Measurements from ENCODE around the gene TNNC1.
A peak's percentile ranks its signal among the peaks of the same experiment; 100 is the strongest.

Gene TNNC1

DNA sequence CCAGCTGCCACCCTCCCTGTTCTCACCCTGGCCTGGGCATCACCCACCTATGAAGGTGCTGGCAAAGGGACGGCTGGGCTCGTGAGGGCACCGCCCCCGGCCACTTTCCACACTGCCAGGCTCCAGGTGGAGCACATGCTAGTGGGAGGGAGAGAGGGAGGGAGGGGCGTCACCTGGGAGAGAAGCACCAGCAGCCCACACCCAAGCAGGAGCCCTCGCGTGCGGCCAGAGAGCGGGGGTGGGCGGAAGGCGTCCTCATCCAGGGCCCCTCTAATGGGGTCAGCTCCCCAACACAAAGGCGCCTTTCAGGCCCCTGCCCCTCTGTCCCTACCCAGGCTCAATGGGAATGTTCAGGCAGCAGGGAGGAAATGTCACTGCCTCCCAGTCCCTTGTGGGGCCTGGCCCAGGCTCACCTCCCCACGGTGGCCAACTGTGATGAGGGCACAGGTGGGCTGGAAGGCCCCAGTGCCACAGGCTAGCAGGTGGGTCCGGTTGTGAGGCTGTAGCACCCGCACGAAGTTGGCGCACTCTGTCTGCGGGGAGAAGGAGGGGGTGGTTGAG lies 12.0 kb downstream of the TNNC1 start:
- peak; percentile 21 for DNase-seq

DNA sequence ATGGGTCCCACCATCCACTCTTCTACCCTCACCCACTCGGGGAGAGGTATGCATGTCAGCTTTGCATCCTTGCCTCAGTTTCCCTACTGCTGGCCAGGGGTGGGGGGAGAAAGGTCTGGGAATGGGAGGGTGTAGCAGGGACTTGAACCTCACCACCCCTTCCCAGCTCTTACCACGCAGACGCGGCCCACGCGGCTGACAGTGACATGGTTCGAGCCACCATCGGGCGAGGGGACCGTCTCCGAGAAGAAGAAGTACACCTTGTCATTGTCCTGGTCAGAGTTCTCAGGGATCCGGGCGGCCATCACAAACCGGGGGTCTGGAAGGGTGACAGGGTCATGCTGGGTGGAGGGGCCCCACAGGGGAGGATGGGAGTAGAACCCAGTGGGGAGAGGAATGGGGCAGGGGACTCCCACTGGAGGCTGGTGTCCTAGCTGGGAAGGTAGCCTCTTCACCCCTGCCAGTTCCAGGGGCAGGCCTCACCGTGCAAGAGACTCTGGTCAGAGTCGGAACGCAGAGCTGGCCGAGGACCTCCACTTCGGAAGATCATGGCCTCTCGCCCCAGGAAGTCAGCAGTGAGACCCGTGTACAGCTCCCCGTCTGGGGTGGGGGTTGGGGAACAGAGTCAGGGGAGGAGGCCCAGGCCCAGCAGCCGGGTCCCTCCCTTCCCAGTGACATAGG lies 12.6 kb downstream of the TNNC1 start:
- DNase-seq, result no peak

DNA sequence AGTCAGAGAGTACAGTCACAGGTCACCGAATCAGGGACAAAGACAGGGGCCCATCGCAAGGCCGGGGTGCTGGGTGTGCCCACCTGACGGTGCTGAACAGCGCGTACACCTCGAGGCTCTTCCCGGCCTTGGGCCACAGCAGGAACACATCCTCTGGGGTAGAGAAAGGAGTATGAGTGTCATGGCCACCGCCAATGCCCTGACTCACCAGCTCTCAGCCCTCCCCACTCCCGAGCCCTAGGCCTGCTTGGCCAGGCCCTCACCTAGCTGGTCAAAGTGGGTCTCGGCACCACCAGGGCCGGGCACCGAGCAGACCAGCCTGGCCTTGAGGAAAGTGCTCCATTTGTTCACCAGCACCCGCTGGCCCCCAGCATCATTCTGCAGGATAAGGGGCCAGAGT lies 13.2 kb downstream of the TNNC1 start:
- DNase-seq, result no peak

DNA sequence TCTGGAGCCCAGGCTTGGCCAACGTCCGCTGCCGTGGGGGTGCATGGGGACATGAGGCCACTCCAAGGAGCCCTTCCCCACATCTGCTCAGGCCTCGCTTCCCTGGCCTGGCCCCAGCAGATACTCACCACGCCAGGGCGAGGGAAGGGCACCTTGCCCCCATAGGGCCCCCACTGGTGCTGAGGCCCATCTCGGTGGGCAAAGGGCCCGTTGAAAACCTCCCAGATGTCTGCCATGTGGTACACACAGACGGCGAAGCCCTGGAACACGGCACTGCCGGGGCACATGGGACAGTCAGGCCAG lies 13.6 kb downstream of the TNNC1 start:
- no peak for DNase-seq

DNA sequence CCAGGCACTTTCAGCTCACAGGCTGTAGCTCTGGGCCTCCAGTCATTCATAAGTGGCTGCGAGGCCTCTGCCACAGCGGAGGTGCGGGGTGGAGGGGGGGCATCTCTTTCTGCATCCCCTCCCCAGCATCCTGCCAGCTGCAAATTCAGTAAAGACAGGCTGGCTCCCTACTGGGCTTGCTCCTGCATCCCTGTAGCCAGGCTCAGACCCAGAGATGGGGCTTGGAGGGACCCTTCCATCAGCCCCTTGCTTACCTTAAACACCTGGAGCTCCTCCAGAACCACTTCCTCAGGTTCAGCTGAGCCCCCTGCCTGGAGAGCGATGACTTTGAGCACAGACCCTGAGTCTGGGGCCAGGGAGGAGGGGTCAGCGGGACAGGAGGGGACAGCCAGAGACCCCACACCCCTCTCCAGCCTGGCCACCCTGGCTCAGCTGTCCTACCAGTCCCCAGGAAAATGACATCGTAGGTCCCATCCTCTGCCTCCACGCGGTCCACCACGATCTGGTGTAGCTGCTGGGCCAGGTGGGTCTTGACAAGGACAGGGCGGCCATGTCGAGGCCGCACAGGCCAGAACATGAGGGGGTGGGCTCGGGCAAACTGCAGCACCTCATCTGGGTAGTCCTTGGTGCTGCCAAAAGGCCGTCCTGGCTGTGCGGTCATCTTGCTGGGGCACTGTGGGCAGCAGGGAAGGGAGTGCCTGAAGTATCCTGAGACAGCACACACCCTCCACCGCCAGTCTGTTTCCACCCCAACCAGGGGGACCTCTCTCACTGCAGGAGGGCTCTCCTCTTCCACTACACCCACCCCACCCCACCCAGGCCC lies 14.2 kb downstream of the TNNC1 start:
- DNase-seq, result no peak

DNA sequence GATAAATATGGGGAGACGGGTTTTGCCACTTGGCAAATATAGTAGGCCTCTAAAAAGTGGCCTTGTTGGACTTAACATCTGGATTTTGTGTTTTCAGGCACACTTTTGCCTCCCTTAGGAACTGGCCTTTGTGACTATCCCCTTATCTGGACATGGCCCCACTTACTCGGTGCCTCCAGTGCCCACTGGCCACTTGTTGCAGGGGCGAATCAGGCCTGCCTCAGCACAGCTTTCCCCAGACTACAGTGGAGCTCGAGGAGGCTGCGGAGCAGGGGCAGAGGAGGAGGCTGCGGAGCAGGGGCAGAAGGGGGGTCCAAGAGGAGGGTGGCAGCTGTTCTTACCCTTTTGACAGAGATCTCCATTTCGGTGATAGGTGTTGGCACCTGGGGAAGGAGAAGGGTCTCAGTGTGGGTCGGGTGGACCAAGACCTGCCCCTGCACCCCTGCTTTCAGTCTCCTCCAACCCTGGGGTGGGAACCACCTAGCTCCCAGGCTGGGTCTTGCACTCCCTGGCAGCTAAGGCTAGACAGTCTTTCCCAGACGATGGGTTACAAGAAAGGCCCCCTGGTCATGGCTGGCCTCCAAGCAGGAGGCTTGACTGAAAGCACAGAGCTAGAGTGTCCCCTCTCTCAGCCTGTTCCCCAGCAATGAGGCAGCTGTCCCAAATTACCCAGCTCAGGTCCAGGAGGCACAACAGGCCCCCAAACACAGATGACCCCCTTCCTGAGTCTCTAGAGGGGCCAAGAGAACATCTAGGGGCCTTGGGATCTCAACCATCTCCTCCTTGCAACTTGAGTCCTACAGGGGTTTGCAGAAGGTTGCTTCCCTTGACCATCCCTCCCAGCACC lies 15.0 kb downstream of the TNNC1 start:
- DNase-seq, result no peak

DNA sequence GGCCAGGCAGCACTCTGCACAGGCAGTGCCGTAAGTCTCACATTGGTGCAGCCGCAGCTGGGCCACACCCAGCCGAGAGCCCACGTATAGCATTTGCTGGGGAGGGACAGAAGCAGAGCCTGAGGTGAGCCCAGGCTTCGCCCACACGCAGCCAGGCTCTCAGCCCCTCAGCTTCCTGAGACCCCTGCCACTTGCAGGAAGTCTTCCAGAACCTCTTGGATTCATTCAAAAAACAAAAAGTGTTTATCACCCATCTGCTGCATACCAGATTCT lies 15.8 kb downstream of the TNNC1 start:
- no peak for DNase-seq

DNA sequence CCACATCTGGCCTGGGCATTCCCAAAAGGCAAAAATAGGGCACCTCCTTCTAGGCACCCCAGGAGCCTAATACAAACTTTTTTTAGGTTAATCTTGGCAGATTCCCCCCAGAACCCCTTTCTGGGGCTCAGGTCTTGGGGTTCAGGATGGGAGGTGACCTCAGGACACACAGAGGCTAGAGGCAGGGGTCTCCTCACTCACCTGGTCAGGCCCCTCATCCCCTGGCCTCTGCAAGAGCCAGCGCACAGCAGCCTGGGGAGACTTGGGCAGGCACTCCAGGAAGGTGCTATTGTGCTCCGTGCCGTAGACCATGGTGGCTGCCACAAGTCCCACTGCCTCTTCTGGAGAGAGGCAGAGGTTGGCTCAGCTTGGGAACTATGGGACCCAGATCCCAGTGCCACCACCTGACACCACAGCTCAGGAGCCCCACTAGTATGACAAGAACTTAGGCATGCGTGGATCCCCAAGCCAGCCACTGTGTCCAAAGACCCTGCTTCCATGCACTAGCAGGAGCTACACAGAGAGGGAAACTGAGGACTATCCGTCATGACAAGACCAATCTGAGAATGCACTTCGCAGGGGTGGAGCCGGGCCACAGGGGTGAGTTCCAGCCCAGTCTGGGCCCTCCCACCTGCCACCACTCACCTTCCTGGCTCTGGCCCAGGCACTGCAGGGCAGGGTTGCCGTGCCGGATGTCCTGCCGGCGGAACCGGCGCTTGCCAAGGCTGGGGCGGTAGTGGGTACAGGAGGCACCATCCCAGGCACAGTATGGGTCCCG lies 16.3 kb downstream of the TNNC1 start:
- DNase-seq, result no peak

DNA sequence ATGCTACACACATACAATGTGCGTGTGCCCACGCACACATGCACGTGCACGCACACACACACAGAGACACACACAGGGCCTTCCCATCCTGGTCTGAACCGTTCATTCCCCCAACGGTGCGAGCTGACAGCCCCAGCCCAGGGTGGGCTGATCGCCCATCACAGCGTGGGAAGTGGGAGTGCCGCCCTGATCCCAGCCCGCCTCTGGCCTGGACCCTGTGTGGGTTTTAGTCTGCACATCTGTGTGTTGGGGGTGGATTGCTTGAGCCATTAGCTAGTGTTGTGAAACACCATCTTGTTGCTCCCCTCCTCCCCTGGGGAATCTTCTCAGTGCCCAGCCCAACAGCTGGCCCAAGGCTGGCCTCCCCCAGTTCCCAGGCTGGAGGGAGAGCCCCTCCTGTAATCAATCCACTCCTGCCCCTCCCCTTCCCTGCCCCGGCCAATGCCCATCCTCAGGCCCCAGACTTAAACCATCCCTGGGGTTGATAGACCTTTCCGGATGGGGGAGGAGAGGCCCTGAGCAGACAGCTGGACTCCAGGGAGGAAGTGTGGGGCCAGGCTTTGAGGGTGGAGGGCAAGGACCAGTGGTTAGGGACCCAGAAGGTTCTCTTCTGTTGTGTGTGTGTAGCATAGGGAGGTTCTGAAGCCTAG lies 17.2 kb downstream of the TNNC1 start:
- DNase-seq, result peak; percentile 54

DNA sequence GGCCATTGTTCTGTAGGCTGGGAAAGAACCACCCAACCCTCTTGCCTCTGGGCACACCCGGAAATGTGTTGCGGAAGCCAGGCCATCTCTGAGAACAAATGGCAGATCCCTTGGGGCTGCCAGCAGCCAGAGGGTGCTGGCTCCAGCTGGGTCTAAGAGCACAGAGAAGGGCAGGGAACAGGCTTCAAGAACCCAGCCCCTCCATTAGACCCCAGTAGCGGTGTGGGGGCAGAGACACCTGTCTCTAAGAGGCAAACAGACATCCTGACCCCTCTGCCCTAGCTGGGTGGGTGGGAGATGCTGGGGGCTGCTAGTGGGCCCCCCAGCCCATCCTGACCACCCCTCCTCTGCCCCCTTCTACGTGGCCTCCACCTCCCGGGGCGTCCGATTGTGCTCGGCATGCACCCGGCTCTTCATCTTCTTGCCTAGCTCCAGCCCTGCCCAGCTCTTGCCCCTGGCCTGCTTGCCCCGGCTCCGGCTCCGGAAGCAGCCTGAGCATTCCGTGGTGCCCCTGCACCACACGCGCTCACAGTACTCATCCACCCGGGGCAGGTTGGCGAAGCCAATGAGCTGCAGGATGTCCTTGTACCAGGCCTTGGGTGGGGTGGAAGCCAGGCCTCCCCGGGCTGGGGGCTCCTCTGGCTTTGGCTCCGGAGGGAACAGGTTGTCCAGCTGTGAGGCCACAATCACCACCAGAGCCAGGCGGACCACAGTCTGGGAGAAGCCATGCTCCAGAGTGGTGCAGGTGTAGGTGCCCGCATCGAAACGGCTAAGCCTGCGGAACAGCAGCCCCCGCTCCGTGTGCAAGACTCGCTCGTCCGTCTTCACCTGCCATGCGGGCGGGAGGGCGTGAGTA lies 18.4 kb downstream of the TNNC1 start:
- no peak for DNase-seq

DNA sequence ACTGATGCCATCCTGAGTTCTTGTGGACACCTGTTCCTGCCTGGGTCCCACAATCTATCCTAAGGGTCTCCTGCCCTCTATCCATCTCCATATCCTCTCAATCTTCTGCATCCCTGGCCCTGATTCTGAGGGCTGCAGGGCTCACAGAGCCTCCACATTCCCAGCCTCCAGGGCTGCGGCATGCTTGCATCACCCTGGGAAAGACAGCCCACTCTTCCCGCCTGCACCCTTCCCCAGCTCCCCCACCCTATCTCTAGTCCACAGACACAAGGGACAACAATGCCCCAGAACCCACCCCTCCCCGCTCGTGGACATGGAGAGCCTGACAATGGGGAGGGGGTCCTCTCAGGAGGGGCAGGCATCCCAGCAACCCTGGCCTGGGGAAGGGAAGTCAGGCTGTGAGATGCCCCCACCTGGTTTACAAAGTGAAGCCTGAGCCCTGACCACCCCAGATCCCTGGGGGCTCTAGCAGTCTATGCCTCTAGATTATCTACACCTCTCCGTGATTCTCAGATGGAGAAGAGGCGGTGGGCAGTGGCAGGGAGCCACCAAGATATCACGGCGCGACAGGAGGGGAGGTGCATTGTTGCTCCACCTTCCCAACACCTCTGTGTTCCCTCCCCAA lies 19.2 kb downstream of the TNNC1 start:
- no peak for DNase-seq

DNA sequence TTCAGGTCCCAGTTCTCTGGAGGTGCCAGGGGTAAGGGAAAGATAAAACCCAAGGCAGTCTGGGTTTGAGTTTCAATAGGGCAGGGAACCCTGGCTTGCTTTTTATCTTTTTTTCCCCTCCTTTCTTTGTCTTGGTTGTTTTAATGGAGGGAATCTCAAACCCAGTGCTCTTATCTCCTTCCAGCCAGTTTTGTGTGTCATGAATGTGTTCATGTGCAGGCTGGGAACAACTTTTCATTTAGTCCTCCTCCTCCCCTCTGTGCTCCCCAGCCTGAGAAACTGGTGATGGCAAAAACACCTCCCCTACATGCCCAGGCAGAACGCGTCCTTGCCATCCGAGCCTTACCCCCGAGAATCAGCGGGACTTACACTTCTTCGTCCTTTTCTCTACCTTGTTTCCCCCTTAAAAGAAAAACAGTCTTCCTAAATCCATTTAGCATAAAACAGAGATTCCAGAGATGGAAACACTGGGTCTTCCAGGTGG lies 19.8 kb downstream of the TNNC1 start:
- no peak for DNase-seq

DNA sequence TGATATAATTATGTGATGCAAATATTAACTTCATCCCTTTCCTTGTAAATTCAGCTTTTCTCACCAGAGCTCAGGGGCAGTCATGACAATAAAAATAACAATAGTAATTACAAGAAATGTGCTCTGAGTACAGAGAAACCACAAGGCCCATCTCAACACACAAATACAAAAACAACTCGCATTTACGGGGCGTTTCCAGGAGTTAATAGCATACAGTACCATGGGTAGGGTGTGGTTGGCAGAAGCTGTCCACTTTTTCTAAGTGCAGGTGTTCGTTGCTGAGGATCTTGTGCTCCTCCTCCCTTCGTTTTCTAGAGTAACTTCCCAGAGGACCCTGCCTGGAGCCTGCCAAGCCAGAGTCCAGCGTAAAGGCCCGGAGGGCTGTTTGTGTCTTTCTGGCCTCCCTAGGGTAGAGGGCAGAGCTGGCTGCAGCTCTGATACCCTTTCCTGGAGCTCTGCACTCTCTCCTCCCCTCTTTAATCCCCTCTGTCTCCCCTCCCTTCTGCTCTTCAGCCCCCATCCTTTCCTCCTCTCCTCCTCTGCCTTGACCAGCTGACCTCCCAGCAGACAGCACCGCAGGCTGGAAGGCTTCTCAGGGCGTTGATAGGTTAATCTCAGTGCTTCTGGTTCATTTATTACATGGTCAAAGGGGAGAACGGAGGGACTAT lies 20.4 kb downstream of the TNNC1 start:
- DNase-seq, result peak; percentile 63

DNA sequence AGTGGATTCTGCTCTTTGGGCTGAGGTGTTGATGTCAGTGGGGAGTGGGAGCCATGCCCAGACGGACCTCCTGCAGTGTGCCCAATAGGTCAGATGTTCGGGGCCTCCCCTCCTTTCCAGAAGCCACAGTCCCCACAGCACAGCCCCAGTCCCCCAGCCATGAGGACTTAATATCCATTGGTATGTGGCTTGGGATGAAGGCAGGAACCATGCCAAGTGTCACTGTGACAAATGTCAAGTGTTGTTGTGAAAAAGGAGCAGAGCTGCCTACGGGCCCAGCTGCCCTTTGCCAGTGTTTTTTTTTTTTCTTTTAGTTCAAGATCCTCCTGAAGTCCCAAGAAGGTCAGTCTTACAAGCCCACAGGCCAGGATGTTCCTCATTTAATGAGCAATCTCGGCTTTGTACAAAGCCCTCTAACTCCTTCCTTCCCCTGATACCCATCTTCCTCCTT lies 21.1 kb downstream of the TNNC1 start:
- no peak for DNase-seq

DNA sequence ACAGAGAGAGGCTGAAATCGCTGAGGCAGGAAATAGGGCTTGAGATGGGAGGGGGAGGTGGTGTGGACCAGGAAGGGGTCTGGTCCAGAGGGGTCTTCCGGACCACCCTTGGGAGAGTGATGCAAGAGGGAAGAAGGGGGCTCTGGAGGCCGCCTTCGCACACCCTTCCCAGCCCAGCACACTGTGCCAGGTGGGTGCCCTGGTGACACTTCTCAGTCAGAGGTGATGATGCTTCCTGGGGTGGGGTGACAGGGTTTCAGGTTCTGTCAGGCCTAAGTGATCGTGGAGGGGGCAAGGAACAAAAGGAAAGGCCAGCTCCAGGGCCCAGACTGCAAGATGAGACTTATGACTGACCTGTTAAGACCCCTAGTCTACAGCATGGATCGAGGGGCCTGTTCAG lies 21.6 kb downstream of the TNNC1 start:
- DNase-seq, result no peak

DNA sequence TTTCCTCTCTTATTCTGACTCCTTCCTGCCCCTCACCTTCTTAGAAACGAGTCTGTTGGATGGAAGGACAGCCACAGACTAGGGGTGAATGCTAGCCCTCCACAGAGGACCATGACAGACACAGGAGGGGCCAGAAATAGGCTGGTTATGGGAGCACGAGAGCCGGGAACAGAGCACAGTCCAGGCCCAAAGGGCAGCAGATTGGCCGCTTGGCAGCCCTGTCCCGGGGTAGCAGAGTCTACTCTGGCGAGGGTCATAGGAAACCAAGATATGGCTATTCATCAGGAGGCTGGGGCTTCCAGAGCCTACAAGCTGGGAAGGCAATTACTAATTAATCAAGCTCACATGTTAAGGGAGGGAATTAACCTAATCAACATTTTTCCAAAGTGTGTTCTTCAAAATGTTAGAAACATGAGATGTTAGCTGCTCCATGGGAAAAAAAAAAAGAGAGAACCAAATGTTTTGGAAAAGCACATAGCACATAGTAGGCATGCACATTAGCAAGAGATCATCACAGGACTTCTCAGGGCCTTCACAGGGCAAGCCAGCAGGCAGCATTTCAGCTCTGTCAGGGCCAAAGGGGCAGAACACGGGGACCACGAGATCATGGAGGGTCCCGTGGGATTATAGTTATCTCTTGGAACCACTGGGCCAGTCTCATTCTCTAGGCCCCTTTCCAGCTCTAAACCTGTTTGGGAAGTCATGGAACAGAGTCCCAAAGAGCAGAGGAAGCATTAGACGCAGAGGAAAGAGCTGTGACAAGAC lies 22.2 kb downstream of the TNNC1 start:
- DNase-seq, result no peak

DNA sequence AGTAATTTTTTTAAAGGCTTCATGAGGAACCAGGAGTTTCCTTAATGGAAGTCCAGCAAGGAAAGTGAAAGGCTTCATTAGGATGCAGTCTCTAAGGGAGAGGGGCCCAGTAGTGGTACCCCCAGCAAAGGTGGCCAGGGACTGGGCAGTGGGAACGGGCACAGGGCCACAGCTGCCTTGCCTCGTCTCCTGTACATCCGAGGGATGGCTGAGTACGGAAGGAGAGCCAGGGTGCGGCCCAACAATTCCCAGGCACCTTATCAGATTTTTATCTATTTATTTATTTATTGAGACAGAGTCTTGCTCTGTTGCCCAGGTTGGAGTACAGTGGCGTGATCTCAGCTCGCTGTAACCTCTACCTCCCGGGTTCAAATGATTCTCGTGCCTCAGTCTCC lies 23.4 kb downstream of the TNNC1 start:
- DNase-seq, result no peak

DNA sequence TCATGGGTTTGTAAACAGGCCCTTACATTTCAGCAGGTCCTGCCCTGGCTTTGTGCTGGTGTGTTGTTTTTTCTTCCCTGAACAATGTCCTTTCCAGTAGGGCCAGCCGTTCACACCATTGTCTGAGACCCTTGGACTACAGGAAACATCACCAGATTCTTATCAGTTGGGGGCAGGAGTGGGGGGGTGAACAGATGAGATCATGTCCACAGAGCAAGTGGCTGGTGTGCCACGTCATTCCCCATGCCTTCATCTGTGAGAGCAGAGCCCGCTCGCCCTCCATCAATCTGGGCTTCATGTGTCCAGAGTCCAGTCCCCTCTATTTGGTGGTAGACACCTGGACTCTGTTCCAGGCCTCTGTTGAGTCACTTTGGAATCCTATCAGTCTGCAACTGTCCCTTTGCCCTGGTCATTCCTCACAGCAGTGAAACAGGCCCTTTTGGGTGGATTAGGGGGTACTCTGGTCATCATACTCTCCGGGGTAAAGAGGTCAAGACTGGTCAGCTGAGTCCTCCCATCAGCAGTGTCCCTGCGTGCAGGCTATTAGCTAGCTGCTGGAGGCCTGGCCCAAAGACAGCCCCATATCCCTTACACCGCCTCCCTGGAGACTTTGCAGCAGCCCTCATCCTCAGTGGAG lies 23.9 kb downstream of the TNNC1 start:
- DNase-seq, result no peak

DNA sequence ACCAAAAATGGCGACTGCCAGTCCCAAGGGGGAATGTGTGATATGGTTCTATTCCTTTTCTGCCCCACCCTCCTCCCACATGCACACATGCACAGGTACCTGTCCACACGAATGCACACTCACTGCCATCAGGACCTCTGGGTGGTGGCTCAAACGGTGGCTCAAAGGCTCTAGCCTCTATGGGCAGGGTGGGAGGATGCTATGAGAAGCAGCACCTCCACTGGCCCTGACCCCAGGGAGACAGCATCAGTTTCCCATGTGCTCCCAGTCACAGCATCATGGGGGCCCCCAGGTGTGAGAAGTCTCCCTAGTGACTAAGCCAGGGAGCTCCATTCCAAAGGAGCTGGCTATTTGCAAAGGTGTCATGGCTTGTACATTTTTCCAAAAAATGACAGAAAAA lies 24.8 kb downstream of the TNNC1 start:
- DNase-seq, result no peak
